SK-N-SH treated with all-trans-retinoic acid at 6 μM for 48 hours (cell line): ENCODE measurements around the gene UNC45B.

Experiments
- ATAC-seq: fragments of 200-7000 bp; cut with Tn5 transposase; 3 replicates; pipeline ENCODE4 v1.9.1; 2020; ENCODE audit warnings: mild to moderate bottlenecking, moderate library complexity
- ARNTL ChIP-seq: fragments of 450-650 bp; formaldehyde crosslinking; IDR thresholded peaks from 2 replicates; pipeline ENCODE4 v1.5.0; 2020; ENCODE audit warnings: low read depth, mild to moderate bottlenecking, moderate library complexity, borderline replicate concordance
- BACH2 ChIP-seq: fragments of 250-450 bp; sonication (Bioruptor Pico); IDR thresholded peaks from 2 replicates; pipeline ENCODE4 v1.9.0; 2021; ENCODE audit warnings: mild to moderate bottlenecking, borderline replicate concordance
- CSDC2 ChIP-seq: fragments of 250-450 bp; sonication (Bioruptor Pico); IDR thresholded peaks from 2 replicates; pipeline ENCODE4 v1.5.0; 2020; ENCODE audit warnings: mild to moderate bottlenecking, moderate library complexity
- ESRRG ChIP-seq: fragments of 250-450 bp; sonication (Bioruptor Pico); IDR thresholded peaks from 2 replicates; pipeline ENCODE4 v1.6.1; 2021; ENCODE audit warnings: mild to moderate bottlenecking
- GLIS3 ChIP-seq: fragments of 250-450 bp; sonication (Bioruptor Pico); IDR thresholded peaks from 2 replicates; pipeline ENCODE4 v1.5.0; 2020; ENCODE audit warnings: mild to moderate bottlenecking, moderate library complexity
- ISL1 ChIP-seq: fragments of 250-450 bp; sonication (Bioruptor Pico); IDR thresholded peaks from 2 replicates; pipeline ENCODE4 v2.1.2; 2022; ENCODE audit warnings: mild to moderate bottlenecking, moderate library complexity
- OSR1 ChIP-seq: fragments of 250-450 bp; sonication (Bioruptor Pico); IDR thresholded peaks from 2 replicates; pipeline ENCODE4 v1.8.0; 2022; ENCODE audit warnings: moderate library complexity, mild to moderate bottlenecking, inconsistent platforms
- PPARA ChIP-seq: fragments of 250-450 bp; sonication (Bioruptor Pico); IDR thresholded peaks from 2 replicates; pipeline ENCODE4 v1.5.0; 2020; ENCODE audit warnings: mild to moderate bottlenecking, borderline replicate concordance
- RARB ChIP-seq: fragments of 250-450 bp; sonication (Bioruptor Pico); IDR thresholded peaks from 2 replicates; pipeline ENCODE4 v1.8.0; 2021; ENCODE audit warnings: mild to moderate bottlenecking, moderate library complexity
- SNAI2 ChIP-seq: fragments of 250-450 bp; sonication (Bioruptor Pico); IDR thresholded peaks from 2 replicates; pipeline ENCODE4 v1.5.0; 2020; ENCODE audit warnings: mild to moderate bottlenecking, moderate library complexity
- TCF4 ChIP-seq: fragments of 250-450 bp; sonication (Bioruptor Pico); IDR thresholded peaks from 2 replicates; pipeline ENCODE4 v1.8.0; 2021; ENCODE audit warnings: mild to moderate bottlenecking, moderate library complexity, borderline replicate concordance
- TOX ChIP-seq: fragments of 250-450 bp; sonication (Bioruptor Pico); IDR thresholded peaks from 2 replicates; pipeline ENCODE4 v1.8.0; 2021; ENCODE audit warnings: mild to moderate bottlenecking, moderate library complexity, borderline replicate concordance
- ZC3H10 ChIP-seq: fragments of 250-450 bp; sonication (Bioruptor Pico); IDR thresholded peaks from 2 replicates; pipeline ENCODE4 v1.5.1; 2021; ENCODE audit warnings: mild to moderate bottlenecking, moderate library complexity
- ZFP3 ChIP-seq: fragments of 250-450 bp; sonication (Bioruptor Pico); IDR thresholded peaks from 2 replicates; pipeline ENCODE4 v1.5.0; 2020; ENCODE audit warnings: mild to moderate bottlenecking, moderate library complexity
- ZNF70 ChIP-seq: fragments of 450-650 bp; formaldehyde crosslinking; IDR thresholded peaks from 2 replicates; pipeline ENCODE4 v1.5.0; 2020; ENCODE audit warnings: mild to moderate bottlenecking, moderate library complexity
- ZNF8 ChIP-seq: fragments of 450-650 bp; formaldehyde crosslinking; IDR thresholded peaks from 2 replicates; pipeline ENCODE4 v1.5.0; 2020; ENCODE audit warnings: mild to moderate bottlenecking, moderate library complexity
- TF ChIP-seq, protein P1 (sequence below): fragments of 250-450 bp; sonication (Bioruptor Pico); IDR thresholded peaks from 2 replicates; pipeline ENCODE4 v1.8.0; 2020; ENCODE audit warnings: mild to moderate bottlenecking, moderate library complexity, borderline replicate concordance
- TF ChIP-seq, protein P2 (sequence below): fragments of 250-450 bp; sonication (Bioruptor Pico); IDR thresholded peaks from 2 replicates; pipeline ENCODE4 v1.5.1; 2020; ENCODE audit warnings: low read depth, mild to moderate bottlenecking, moderate library complexity
- TF ChIP-seq, protein P3 (sequence below): fragments of 250-450 bp; sonication (Bioruptor Pico); IDR thresholded peaks from 2 replicates; pipeline ENCODE4 v1.8.0; 2021; ENCODE audit warnings: low read depth, mild to moderate bottlenecking, moderate library complexity, borderline replicate concordance
- TF ChIP-seq, protein P4 (sequence below): fragments of 250-450 bp; sonication (Bioruptor Pico); IDR thresholded peaks from 2 replicates; pipeline ENCODE4 v1.5.1; 2021; ENCODE audit warnings: mild to moderate bottlenecking, moderate library complexity
- TF ChIP-seq, protein P5 (sequence below): fragments of 250-450 bp; sonication (Bioruptor Pico); IDR thresholded peaks from 2 replicates; pipeline ENCODE4 v1.5.0; 2020; ENCODE audit warnings: mild to moderate bottlenecking, moderate library complexity

The UNC45B gene

DNA sequence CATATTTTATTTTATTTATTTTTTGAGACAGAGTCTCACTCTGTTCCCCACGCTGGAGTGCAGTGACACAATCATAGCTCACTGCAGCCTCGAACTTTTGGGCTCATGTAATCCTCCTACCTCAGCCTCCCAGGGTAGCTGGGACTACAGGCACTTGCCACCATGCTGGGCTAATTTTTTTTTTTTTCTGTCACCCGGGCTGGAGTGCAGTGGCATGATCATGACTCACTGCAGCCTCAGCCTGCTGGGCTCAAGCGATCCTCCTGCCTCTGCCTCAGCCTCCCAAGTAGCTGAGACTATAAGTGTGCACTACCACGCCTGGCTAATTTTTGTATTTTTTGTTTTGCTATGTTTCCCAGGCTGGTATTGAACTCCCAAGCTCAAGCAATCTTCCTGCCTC is 17.1 kb downstream of the UNC45B start:
- no peak for ATAC-seq

DNA sequence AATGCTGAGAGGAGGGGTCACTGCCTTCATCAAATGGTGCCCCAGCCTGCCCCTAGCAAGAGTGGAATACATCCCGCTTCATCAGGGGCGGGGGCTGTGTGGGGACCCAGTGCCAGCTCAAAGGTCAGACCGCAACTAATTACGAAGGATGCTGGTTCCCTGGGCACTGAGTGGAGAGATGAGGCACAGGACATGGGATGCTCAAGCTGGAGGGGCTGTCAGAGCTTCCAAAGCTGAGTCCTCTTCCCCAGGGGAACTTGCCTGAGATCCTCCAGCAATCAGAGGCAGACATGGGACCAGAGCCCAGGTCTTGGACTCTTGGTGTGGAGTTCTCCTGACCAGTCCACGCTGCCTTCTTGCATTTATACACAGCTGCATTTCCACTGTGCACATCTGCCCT is 18.9 kb downstream of the UNC45B start:
- ATAC-seq, result no peak
- no peak for TF ChIP-seq BACH2 (CRISPR knock-in tag)
- no peak for TF ChIP-seq SNAI2 (CRISPR knock-in tag)
- TF ChIP-seq ARNTL (CRISPR knock-in tag), result no peak
- TF ChIP-seq GLIS3, result no peak
- TF ChIP-seq, protein P1, sequence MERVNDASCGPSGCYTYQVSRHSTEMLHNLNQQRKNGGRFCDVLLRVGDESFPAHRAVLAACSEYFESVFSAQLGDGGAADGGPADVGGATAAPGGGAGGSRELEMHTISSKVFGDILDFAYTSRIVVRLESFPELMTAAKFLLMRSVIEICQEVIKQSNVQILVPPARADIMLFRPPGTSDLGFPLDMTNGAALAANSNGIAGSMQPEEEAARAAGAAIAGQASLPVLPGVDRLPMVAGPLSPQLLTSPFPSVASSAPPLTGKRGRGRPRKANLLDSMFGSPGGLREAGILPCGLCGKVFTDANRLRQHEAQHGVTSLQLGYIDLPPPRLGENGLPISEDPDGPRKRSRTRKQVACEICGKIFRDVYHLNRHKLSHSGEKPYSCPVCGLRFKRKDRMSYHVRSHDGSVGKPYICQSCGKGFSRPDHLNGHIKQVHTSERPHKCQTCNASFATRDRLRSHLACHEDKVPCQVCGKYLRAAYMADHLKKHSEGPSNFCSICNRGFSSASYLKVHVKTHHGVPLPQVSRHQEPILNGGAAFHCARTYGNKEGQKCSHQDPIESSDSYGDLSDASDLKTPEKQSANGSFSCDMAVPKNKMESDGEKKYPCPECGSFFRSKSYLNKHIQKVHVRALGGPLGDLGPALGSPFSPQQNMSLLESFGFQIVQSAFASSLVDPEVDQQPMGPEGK (CRISPR knock-in tag), result no peak
- no peak for TF ChIP-seq OSR1 (CRISPR knock-in tag)
- TF ChIP-seq ZNF70 (CRISPR knock-in tag), result no peak
- TF ChIP-seq, protein P2, sequence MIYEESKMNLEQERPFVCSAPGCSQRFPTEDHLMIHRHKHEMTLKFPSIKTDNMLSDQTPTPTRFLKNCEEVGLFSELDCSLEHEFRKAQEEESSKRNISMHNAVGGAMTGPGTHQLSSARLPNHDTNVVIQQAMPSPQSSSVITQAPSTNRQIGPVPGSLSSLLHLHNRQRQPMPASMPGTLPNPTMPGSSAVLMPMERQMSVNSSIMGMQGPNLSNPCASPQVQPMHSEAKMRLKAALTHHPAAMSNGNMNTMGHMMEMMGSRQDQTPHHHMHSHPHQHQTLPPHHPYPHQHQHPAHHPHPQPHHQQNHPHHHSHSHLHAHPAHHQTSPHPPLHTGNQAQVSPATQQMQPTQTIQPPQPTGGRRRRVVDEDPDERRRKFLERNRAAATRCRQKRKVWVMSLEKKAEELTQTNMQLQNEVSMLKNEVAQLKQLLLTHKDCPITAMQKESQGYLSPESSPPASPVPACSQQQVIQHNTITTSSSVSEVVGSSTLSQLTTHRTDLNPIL (CRISPR knock-in tag), result no peak
- no peak for TF ChIP-seq TCF4 (CRISPR knock-in tag)
- TF ChIP-seq ISL1, result no peak
- TF ChIP-seq TOX (CRISPR knock-in tag), result no peak

More for the DNA sequence above, 17.1 kb downstream of the UNC45B start:
- TF ChIP-seq, protein P3, sequence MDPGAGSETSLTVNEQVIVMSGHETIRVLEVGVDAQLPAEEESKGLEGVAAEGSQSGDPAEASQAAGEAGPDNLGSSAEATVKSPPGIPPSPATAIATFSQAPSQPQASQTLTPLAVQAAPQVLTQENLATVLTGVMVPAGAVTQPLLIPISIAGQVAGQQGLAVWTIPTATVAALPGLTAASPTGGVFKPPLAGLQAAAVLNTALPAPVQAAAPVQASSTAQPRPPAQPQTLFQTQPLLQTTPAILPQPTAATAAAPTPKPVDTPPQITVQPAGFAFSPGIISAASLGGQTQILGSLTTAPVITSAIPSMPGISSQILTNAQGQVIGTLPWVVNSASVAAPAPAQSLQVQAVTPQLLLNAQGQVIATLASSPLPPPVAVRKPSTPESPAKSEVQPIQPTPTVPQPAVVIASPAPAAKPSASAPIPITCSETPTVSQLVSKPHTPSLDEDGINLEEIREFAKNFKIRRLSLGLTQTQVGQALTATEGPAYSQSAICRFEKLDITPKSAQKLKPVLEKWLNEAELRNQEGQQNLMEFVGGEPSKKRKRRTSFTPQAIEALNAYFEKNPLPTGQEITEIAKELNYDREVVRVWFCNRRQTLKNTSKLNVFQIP (CRISPR knock-in tag), result no peak
- TF ChIP-seq ESRRG (CRISPR knock-in tag) (no peak), CSDC2 (no peak), TCF4 (CRISPR knock-in tag) (no peak), ARNTL (CRISPR knock-in tag) (no peak), RARB (CRISPR knock-in tag) (no peak)
- TF ChIP-seq, protein P4, sequence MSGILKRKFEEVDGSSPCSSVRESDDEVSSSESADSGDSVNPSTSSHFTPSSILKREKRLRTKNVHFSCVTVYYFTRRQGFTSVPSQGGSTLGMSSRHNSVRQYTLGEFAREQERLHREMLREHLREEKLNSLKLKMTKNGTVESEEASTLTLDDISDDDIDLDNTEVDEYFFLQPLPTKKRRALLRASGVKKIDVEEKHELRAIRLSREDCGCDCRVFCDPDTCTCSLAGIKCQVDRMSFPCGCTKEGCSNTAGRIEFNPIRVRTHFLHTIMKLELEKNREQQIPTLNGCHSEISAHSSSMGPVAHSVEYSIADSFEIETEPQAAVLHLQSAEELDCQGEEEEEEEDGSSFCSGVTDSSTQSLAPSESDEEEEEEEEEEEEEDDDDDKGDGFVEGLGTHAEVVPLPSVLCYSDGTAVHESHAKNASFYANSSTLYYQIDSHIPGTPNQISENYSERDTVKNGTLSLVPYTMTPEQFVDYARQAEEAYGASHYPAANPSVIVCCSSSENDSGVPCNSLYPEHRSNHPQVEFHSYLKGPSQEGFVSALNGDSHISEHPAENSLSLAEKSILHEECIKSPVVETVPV (CRISPR knock-in tag), result no peak

DNA sequence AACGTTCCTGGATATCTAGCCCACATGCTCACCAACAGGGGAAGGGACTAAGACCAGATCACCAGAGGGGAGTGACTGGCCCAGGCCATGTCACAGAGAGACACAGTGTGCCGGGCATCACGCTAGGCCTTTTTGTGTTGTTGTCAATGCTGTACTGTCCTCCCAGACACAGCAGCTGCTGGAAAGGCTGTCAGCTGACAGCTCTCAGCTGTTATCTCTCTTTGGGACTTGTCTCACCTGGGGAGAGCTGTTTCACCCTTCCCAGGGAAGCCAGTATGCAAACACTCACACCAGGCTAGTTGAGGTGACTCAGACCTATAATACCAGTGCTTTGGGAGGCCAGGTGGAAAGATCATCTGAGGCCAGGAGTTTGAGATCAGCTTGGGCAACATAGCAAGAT is 19.4 kb downstream of the UNC45B start:
- no peak for ATAC-seq
- TF ChIP-seq ZNF8 (CRISPR knock-in tag) (no peak), OSR1 (CRISPR knock-in tag) (no peak), ZNF70 (CRISPR knock-in tag) (no peak), RARB (CRISPR knock-in tag) (no peak)
- TF ChIP-seq, protein P1 (CRISPR knock-in tag), result no peak
- TF ChIP-seq, all 23 proteins: peak for 0

DNA sequence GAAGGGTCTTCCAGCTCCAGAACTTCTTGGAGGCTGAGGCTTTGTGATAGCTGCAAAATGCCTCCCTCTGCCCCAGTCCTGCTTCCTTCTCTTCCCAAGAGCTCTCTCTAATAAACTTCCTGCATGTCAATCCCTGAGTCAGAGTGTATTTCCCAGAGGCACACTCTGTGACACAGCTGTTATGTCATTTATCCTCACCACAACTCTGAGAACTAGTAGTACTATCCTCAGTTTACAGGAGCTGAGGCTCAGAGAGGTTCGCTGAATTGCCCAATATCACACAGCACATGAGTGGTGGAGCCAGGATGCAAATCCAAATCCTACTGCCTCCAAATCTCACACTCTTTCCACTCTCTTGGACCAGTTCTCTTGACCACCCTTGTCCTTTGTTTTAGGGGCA is 20.0 kb downstream of the UNC45B start:
- ATAC-seq, result no peak
- TF ChIP-seq, protein P4 (CRISPR knock-in tag), result no peak
- TF ChIP-seq ARNTL (CRISPR knock-in tag), result no peak
- TF ChIP-seq, protein P2 (CRISPR knock-in tag), result no peak
- TF ChIP-seq ZFP3 (CRISPR knock-in tag), result no peak
- TF ChIP-seq ZNF70 (CRISPR knock-in tag), result no peak
- TF ChIP-seq, protein P5, sequence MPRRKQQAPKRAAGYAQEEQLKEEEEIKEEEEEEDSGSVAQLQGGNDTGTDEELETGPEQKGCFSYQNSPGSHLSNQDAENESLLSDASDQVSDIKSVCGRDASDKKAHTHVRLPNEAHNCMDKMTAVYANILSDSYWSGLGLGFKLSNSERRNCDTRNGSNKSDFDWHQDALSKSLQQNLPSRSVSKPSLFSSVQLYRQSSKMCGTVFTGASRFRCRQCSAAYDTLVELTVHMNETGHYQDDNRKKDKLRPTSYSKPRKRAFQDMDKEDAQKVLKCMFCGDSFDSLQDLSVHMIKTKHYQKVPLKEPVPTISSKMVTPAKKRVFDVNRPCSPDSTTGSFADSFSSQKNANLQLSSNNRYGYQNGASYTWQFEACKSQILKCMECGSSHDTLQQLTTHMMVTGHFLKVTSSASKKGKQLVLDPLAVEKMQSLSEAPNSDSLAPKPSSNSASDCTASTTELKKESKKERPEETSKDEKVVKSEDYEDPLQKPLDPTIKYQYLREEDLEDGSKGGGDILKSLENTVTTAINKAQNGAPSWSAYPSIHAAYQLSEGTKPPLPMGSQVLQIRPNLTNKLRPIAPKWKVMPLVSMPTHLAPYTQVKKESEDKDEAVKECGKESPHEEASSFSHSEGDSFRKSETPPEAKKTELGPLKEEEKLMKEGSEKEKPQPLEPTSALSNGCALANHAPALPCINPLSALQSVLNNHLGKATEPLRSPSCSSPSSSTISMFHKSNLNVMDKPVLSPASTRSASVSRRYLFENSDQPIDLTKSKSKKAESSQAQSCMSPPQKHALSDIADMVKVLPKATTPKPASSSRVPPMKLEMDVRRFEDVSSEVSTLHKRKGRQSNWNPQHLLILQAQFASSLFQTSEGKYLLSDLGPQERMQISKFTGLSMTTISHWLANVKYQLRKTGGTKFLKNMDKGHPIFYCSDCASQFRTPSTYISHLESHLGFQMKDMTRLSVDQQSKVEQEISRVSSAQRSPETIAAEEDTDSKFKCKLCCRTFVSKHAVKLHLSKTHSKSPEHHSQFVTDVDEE (CRISPR knock-in tag), result no peak
- TF ChIP-seq TCF4 (CRISPR knock-in tag), result no peak
- no peak for TF ChIP-seq ZC3H10
- no peak for TF ChIP-seq BACH2 (CRISPR knock-in tag)
- TF ChIP-seq PPARA, result no peak
